ENCODE measurements around the gene PROSER2.

DNA sequence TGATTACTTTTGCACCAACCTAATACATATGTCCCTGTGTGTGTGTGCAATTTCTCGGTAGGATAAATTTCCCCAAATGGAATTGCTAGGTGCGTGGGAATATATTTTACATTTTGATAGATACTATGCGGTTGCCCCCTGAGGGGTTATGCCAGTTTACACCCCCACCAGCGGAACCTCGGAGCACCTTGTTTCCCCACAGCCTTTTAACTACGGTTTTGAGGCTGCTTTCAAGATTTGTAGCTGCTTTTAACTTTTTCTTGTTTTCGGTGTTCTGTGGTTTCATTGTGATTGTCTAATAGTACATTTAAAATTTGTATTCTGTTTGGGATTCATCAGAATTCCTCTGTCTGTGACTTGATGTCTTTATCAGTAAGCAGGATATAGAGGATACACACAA lies 22.0 kb downstream of the PROSER2 start:
- TF ChIP-seq POLR2A (IDR thresholded peaks at IDR 0.05): no peak
- TF ChIP-seq, protein P1, sequence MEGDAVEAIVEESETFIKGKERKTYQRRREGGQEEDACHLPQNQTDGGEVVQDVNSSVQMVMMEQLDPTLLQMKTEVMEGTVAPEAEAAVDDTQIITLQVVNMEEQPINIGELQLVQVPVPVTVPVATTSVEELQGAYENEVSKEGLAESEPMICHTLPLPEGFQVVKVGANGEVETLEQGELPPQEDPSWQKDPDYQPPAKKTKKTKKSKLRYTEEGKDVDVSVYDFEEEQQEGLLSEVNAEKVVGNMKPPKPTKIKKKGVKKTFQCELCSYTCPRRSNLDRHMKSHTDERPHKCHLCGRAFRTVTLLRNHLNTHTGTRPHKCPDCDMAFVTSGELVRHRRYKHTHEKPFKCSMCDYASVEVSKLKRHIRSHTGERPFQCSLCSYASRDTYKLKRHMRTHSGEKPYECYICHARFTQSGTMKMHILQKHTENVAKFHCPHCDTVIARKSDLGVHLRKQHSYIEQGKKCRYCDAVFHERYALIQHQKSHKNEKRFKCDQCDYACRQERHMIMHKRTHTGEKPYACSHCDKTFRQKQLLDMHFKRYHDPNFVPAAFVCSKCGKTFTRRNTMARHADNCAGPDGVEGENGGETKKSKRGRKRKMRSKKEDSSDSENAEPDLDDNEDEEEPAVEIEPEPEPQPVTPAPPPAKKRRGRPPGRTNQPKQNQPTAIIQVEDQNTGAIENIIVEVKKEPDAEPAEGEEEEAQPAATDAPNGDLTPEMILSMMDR (IDR thresholded peaks at IDR 0.05): no peak

Measured in body of pancreas (tissue), 4 donors.